GM23338 (cell line): ENCODE results near the gene NLE1.

Experiments used
- EZH2 ChIP-seq: fragments of 200-600 bp; sonication (generic); IDR thresholded peaks from one replicate; pipeline ENCODE4 v1.8.0; 2017; ENCODE audit warnings: antibody characterized with exemption, mild to moderate bottlenecking, low read depth; ENCODE audit not compliant: unreplicated experiment
- EZH2phosphoT487 ChIP-seq: fragments of 200-600 bp; sonication (generic); IDR thresholded peaks from one replicate; pipeline ENCODE4 v1.8.1; 2018; ENCODE audit warnings: antibody characterized with exemption; ENCODE audit not compliant: unreplicated experiment
- JUNB ChIP-seq: IDR thresholded peaks from one replicate; pipeline ENCODE4 v1.6.1; 2016; ENCODE audit warnings: antibody characterized with exemption; ENCODE audit not compliant: unreplicated experiment
- ZNF114 ChIP-seq: fragments of 250-450 bp; sonication (Bioruptor Pico); IDR thresholded peaks from 2 replicates; pipeline ENCODE4 v1.5.0; 2020; ENCODE audit warnings: mild to moderate bottlenecking, moderate library complexity
- TF ChIP-seq, protein P1 (sequence below), 2 experiments: fragments of 200-600 bp in 1 of 2; sonication (generic) in 1 of 2; conservative IDR thresholded peaks; 2 replicates each; pipeline versions ENCODE4 v1.5.1 to v1.6.1; 2016 to 2017; ENCODE audit warnings: antibody characterized with exemption in 2 of 2, low read depth in 2 of 2, mild to moderate bottlenecking in 2 of 2, moderate library complexity in 1 of 2
- TF ChIP-seq, protein P2 (sequence below): IDR thresholded peaks from 2 replicates; pipeline ENCODE4 v1.6.1; 2016; ENCODE audit warnings: antibody characterized with exemption
- TF ChIP-seq, protein P3 (sequence below): IDR thresholded peaks from one replicate; pipeline ENCODE4 v1.6.1; 2018; ENCODE audit warnings: antibody characterized with exemption; ENCODE audit not compliant: unreplicated experiment

GRCh38 chr17:35084987-35085386 lies 57.1 kb downstream of the NLE1 start:
- TF ChIP-seq, protein P1, sequence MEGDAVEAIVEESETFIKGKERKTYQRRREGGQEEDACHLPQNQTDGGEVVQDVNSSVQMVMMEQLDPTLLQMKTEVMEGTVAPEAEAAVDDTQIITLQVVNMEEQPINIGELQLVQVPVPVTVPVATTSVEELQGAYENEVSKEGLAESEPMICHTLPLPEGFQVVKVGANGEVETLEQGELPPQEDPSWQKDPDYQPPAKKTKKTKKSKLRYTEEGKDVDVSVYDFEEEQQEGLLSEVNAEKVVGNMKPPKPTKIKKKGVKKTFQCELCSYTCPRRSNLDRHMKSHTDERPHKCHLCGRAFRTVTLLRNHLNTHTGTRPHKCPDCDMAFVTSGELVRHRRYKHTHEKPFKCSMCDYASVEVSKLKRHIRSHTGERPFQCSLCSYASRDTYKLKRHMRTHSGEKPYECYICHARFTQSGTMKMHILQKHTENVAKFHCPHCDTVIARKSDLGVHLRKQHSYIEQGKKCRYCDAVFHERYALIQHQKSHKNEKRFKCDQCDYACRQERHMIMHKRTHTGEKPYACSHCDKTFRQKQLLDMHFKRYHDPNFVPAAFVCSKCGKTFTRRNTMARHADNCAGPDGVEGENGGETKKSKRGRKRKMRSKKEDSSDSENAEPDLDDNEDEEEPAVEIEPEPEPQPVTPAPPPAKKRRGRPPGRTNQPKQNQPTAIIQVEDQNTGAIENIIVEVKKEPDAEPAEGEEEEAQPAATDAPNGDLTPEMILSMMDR (conservative IDR thresholded peaks at IDR 0.05; ENCODE audit: low read depth in 2 of 2) = no peak
- TF ChIP-seq JUNB (no peak), EZH2 (no peak), EZH2phosphoT487 (no peak), ZNF114 (no peak)
- TF ChIP-seq, protein P2, sequence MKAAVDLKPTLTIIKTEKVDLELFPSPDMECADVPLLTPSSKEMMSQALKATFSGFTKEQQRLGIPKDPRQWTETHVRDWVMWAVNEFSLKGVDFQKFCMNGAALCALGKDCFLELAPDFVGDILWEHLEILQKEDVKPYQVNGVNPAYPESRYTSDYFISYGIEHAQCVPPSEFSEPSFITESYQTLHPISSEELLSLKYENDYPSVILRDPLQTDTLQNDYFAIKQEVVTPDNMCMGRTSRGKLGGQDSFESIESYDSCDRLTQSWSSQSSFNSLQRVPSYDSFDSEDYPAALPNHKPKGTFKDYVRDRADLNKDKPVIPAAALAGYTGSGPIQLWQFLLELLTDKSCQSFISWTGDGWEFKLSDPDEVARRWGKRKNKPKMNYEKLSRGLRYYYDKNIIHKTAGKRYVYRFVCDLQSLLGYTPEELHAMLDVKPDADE = no peak
- TF ChIP-seq, protein P3, sequence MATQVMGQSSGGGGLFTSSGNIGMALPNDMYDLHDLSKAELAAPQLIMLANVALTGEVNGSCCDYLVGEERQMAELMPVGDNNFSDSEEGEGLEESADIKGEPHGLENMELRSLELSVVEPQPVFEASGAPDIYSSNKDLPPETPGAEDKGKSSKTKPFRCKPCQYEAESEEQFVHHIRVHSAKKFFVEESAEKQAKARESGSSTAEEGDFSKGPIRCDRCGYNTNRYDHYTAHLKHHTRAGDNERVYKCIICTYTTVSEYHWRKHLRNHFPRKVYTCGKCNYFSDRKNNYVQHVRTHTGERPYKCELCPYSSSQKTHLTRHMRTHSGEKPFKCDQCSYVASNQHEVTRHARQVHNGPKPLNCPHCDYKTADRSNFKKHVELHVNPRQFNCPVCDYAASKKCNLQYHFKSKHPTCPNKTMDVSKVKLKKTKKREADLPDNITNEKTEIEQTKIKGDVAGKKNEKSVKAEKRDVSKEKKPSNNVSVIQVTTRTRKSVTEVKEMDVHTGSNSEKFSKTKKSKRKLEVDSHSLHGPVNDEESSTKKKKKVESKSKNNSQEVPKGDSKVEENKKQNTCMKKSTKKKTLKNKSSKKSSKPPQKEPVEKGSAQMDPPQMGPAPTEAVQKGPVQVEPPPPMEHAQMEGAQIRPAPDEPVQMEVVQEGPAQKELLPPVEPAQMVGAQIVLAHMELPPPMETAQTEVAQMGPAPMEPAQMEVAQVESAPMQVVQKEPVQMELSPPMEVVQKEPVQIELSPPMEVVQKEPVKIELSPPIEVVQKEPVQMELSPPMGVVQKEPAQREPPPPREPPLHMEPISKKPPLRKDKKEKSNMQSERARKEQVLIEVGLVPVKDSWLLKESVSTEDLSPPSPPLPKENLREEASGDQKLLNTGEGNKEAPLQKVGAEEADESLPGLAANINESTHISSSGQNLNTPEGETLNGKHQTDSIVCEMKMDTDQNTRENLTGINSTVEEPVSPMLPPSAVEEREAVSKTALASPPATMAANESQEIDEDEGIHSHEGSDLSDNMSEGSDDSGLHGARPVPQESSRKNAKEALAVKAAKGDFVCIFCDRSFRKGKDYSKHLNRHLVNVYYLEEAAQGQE = no peak
